OCI-LY7 (cell line): Measurements from ENCODE around the gene PRRT1B.

ENCODE experiments used
- EZH2phosphoT487 ChIP-seq: fragments of 200-600 bp; sonication (generic); IDR thresholded peaks from 2 replicates; pipeline ENCODE4 v1.6.1; 2018; ENCODE audit warnings: low read depth, borderline replicate concordance, mild to moderate bottlenecking, mixed run types, antibody characterized with exemption, low read length, moderate library complexity, mixed read lengths
- TF ChIP-seq, protein P1 (sequence below): fragments of 200-600 bp; sonication (generic); conservative IDR thresholded peaks from 2 replicates; pipeline ENCODE4 v1.5.1; 2014; ENCODE audit warnings: mild to moderate bottlenecking, antibody characterized with exemption, low read length, moderate library complexity, mixed read lengths

DNA sequence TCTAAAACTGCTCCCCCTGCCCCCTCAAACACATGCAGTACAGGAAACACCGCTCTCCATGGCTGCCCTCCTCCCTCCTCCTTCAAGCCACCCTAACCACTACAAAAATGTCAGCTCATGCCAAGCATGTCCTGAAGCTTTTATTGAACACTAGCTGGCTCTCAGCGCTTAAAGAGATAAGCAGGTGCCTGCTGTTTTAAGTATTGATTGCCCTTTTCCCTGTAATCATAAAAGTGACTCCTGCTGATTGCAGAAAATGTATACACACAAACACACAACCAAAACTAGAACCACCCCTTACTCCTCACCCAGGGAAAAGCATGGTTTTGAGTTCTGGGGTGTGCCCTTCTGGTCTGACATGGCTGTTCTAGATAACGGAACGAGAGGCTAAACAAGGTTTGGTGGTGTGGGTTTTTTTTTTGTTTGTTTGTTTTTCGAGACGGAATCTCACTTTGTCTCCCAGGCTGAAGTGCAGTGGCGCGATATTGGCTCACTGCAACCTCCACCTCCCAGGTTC lies 10.5 kb upstream of the PRRT1B start:
- TF ChIP-seq, protein P1, sequence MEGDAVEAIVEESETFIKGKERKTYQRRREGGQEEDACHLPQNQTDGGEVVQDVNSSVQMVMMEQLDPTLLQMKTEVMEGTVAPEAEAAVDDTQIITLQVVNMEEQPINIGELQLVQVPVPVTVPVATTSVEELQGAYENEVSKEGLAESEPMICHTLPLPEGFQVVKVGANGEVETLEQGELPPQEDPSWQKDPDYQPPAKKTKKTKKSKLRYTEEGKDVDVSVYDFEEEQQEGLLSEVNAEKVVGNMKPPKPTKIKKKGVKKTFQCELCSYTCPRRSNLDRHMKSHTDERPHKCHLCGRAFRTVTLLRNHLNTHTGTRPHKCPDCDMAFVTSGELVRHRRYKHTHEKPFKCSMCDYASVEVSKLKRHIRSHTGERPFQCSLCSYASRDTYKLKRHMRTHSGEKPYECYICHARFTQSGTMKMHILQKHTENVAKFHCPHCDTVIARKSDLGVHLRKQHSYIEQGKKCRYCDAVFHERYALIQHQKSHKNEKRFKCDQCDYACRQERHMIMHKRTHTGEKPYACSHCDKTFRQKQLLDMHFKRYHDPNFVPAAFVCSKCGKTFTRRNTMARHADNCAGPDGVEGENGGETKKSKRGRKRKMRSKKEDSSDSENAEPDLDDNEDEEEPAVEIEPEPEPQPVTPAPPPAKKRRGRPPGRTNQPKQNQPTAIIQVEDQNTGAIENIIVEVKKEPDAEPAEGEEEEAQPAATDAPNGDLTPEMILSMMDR: no peak
- no peak for TF ChIP-seq EZH2phosphoT487
